Measurements from ENCODE around the gene C11orf98.

GRCh38 chr11:62622476-62623089, 42.4 kb downstream of the C11orf98 start:
- TF ChIP-seq POLR2A (IDR thresholded peaks at IDR 0.05; ENCODE audit: low read depth, low read length) (no peak), CTCF (IDR thresholded peaks at IDR 0.05; ENCODE audit: extremely low read depth in 1 of 2, insufficient read depth in 1 of 2, low read depth in 1 of 2, low read length in 2 of 2) (no peak), EZH2 (IDR thresholded peaks at IDR 0.05; ENCODE audit: borderline replicate concordance, low read depth, low read length, severe bottlenecking) (no peak), MYC (IDR thresholded peaks at IDR 0.05; ENCODE audit: low read depth, low read length) (no peak)

Data from endothelial cell of umbilical vein (primary cell).